Measurements from ENCODE around the gene ZNF653.

DNA sequence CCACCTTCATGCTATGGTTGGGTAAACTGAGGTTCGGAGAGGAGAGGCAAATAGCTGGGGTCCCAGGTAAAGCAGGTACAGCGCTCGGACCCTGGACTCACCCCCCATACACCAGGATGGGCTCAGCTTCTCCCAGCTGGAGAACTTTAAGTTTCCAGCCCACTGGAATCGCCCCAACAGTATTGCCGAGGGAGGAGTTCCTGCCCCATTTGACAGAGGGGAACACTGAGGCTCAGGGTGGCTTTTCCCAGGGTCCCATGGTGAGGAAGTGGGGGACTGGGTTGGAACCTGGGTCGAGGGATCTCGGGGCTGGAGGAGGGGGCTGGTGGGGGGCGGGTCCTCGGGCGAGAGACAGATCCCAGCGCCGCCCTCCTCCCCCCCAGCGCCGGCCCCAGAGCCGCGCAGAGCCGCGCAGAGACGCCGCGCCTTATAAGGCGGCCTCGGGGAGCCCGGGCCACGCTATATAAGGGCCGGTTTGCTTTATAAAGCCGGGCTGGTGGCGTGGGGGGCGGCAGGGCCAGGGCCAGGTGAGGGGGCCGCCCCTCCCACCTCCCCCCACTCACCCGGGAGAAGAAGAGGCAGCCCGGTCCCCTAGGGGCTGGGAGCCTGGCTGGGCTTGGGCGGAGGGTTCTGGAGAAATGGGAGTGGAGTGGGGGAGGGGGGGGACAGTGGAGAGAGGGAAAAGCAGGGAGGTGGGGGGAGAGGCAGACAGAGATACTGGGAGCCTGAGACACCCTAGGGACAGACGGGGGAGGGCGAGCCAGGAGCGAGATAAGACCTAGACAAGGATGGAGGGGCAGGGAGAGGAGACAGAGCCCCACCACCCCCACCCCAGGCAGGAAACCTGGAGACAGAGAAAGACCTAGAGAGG is 34.1 kb upstream of the ZNF653 start:
- TF ChIP-seq, protein P1, sequence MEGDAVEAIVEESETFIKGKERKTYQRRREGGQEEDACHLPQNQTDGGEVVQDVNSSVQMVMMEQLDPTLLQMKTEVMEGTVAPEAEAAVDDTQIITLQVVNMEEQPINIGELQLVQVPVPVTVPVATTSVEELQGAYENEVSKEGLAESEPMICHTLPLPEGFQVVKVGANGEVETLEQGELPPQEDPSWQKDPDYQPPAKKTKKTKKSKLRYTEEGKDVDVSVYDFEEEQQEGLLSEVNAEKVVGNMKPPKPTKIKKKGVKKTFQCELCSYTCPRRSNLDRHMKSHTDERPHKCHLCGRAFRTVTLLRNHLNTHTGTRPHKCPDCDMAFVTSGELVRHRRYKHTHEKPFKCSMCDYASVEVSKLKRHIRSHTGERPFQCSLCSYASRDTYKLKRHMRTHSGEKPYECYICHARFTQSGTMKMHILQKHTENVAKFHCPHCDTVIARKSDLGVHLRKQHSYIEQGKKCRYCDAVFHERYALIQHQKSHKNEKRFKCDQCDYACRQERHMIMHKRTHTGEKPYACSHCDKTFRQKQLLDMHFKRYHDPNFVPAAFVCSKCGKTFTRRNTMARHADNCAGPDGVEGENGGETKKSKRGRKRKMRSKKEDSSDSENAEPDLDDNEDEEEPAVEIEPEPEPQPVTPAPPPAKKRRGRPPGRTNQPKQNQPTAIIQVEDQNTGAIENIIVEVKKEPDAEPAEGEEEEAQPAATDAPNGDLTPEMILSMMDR (IDR thresholded peaks at IDR 0.05): no peak
- TF ChIP-seq POLR2A (IDR thresholded peaks at IDR 0.05): no peak

Measured in Peyer's patch (tissue), 4 donors.